ENCODE measurements around the gene ZDHHC9. TPM values are rescaled to one million over a fixed set of nuclear protein-coding genes. Genes with fewer than 3 reads are reported as not detected.

ZDHHC9 gene
- total and polyA plus RNA-seq, 2 donors from 2014 or later = 24.5 to 31.4 TPM

GRCh38 chrX:129833153-129833990, 10.3 kb downstream of the ZDHHC9 start:
- H3K36me3 ChIP-seq (ENCODE audit: control insufficient read depth in 2 of 3, insufficient read depth in 3 of 3, low read length in 3 of 3) = no peaks in the 10 kb centered on the region
- no peak overlapping the region for H3K4me3 ChIP-seq (ENCODE audit: low read length in 3 of 3)
- TF ChIP-seq CTCF (IDR thresholded peaks at IDR 0.05; ENCODE audit: borderline replicate concordance, extremely low read depth, insufficient read depth) = no peak
- intact Hi-C loops (cut with DNase I) = no loop called here
- no peak for FAIRE-seq
- H3K4me1 ChIP-seq (ENCODE audit: control insufficient read depth in 2 of 3, insufficient read depth in 2 of 3, low read depth in 1 of 3, low read length in 3 of 3) = peaks cover 0 to 9% (median 2%) of the 10 kb centered on the region in 3 donors
- no peak overlapping the region for H3K27ac ChIP-seq (ENCODE audit: low read depth in 2 of 2, low read length in 2 of 2)
- no peak for DNase-seq
- H3K27me3 ChIP-seq (ENCODE audit: control insufficient read depth, insufficient read depth, low read length) = no peaks in the 10 kb centered on the region
- no peaks in the 10 kb centered on the region for H3K9me3 ChIP-seq (ENCODE audit: control insufficient read depth in 2 of 3, insufficient read depth in 1 of 3, low read length in 3 of 3)
- H3K9ac ChIP-seq (ENCODE audit: low read length in 3 of 3) = no peak overlapping the region

- Histone ChIP-seq H3K9ac (ENCODE audit: low read length in 3 of 3) (peak overlapping the region in 1 of 3 donors; percentile 7), H3K27me3 (ENCODE audit: control insufficient read depth, insufficient read depth, low read length) (no peaks in the 10 kb centered on the region), H3K4me3 (ENCODE audit: low read length in 3 of 3) (no peak overlapping the region), H3K4me1 (ENCODE audit: control insufficient read depth in 2 of 3, insufficient read depth in 2 of 3, low read depth in 1 of 3, low read length in 3 of 3) (peaks cover 0 to 5% (median 2%) of the 10 kb centered on the region in 3 donors), H3K36me3 (ENCODE audit: control insufficient read depth in 2 of 3, insufficient read depth in 3 of 3, low read length in 3 of 3) (no peaks in the 10 kb centered on the region), H3K27ac (ENCODE audit: low read depth in 2 of 2, low read length in 2 of 2) (no peak overlapping the region), H3K9me3 (ENCODE audit: control insufficient read depth in 2 of 3, insufficient read depth in 1 of 3, low read length in 3 of 3) (no peaks in the 10 kb centered on the region)
- TF ChIP-seq CTCF (IDR thresholded peaks at IDR 0.05; ENCODE audit: borderline replicate concordance, extremely low read depth, insufficient read depth) = no peak
- FAIRE-seq (no peak), DNase-seq (no peak)
- intact Hi-C loops (cut with DNase I) = no loop called here
Measured at GRCh38 chrX:129831091-129831885, 12.4 kb downstream of the ZDHHC9 start.

- Histone ChIP-seq H3K9ac (ENCODE audit: low read length in 3 of 3) (no peak overlapping the region), H3K27ac (ENCODE audit: low read depth in 2 of 2, low read length in 2 of 2) (no peak overlapping the region), H3K27me3 (ENCODE audit: control insufficient read depth, insufficient read depth, low read length) (no peaks in the 10 kb centered on the region), H3K4me3 (ENCODE audit: low read length in 3 of 3) (peak overlapping the region in 1 of 3 donors; percentile 18), H3K9me3 (ENCODE audit: control insufficient read depth in 2 of 3, insufficient read depth in 1 of 3, low read length in 3 of 3) (no peaks in the 10 kb centered on the region), H3K4me1 (ENCODE audit: control insufficient read depth in 2 of 3, insufficient read depth in 2 of 3, low read depth in 1 of 3, low read length in 3 of 3) (peaks cover 0 to 5% (median 2%) of the 10 kb centered on the region in 3 donors), H3K36me3 (ENCODE audit: control insufficient read depth in 2 of 3, insufficient read depth in 3 of 3, low read length in 3 of 3) (no peaks in the 10 kb centered on the region)
- intact Hi-C loops (cut with DNase I) = no loop called here
- FAIRE-seq (peak; percentile 47), DNase-seq (peak in 2 of 5 donors; percentile 17 to 23)
- TF ChIP-seq CTCF (IDR thresholded peaks at IDR 0.05; ENCODE audit: borderline replicate concordance, extremely low read depth, insufficient read depth) = no peak
Measured at GRCh38 chrX:129830494-129830893, 13.2 kb downstream of the ZDHHC9 start.
